Fibroblast of the aortic adventitia (primary cell): ENCODE results near the gene ARL8B. TPM values are rescaled to one million over a fixed set of nuclear protein-coding genes. Genes with fewer than 3 reads are reported as not detected.
"Not testable (repeated sequence)": the region's sequence is repeated elsewhere in the genome, so short reads cannot be mapped to it uniquely, and the experiment has no call there.

Experiments
- DNase-seq: peaks from one replicate; pipeline ENCODE4 v3.0.0-alpha.2; 2010; ENCODE audit warnings: low read depth
- H3K4me3 ChIP-seq: 2 replicates; pipeline ENCODE4 v1.5.1; 2011; ENCODE audit warnings: low read depth, mild to moderate bottlenecking, control low read depth, low read length, moderate library complexity
- total RNA-seq: library from RNA; depleted of rRNA; stranded (reverse); fragments of >200 nt; gene quantifications from 2 replicates; pipeline ENCODE4 v1.2.3, GENCODE V29; 2012; ENCODE audit warnings: low replicate concordance
- TF ChIP-seq, protein P1 (sequence below): IDR thresholded peaks from 2 replicates; pipeline ENCODE4 v1.5.1; 2011; ENCODE audit warnings: mild to moderate bottlenecking, low read length, control low read depth, inconsistent platforms; ENCODE audit not compliant: insufficient read depth

Gene ARL8B
- total RNA-seq, 1 donor: 89.0 TPM

DNA sequence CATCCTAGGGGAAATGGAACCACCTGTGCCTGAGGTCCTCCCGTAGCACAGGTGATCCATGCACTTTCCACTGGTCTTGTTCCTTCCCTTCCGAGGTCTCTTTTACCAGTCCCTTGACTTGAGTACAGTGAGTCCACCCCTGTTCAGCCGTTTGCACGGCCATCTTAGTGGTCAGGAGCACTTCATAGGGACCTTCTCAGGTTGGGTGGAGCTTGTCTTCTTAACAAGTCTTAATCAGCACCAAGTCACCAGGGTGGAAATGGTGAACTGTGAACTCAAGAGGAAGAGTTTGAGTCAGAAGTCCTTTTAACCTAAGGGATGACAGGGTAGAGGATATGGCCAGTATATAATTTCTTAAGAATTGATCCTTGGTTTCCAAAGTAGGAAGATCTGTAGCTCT, 21.4 kb downstream of the ARL8B start:
- TF ChIP-seq, protein P1, sequence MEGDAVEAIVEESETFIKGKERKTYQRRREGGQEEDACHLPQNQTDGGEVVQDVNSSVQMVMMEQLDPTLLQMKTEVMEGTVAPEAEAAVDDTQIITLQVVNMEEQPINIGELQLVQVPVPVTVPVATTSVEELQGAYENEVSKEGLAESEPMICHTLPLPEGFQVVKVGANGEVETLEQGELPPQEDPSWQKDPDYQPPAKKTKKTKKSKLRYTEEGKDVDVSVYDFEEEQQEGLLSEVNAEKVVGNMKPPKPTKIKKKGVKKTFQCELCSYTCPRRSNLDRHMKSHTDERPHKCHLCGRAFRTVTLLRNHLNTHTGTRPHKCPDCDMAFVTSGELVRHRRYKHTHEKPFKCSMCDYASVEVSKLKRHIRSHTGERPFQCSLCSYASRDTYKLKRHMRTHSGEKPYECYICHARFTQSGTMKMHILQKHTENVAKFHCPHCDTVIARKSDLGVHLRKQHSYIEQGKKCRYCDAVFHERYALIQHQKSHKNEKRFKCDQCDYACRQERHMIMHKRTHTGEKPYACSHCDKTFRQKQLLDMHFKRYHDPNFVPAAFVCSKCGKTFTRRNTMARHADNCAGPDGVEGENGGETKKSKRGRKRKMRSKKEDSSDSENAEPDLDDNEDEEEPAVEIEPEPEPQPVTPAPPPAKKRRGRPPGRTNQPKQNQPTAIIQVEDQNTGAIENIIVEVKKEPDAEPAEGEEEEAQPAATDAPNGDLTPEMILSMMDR: no peak
- DNase-seq: no peak
- H3K4me3 ChIP-seq: no peak overlapping the region

DNA sequence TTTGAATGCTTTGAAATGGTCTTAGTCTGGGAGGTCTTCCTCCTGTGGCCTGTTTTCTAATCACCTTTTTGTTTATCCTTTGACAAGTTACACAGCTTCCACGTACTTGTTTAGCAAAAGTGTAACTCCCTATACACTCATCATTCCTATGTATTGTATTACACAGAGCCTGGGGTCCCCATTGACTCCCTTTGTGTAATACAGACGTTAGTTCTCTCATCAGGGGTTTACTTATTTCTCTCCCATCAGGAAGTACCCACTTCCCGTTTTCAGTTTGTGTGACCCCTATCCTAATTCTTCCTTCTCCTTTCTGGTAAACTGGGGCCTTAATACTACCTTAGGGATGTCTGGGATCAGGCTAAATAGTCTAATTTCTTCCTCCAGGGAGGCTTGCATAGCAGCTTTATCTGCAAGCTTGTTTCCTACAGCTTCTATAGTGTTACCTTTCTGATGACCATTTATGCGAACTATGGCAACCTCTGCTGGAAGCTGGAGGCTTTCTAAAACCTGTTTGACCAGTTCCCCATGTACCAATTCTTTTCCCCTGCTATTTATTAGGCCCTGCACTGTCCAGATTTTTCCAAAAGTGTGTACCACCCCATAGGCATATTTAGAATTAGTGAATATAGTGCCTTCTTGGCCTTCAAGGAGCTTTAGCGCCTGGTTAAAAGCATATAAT, 22.4 kb downstream of the ARL8B start:
- no peak for DNase-seq
- TF ChIP-seq, protein P1: no peak
- H3K4me3 ChIP-seq: no peak overlapping the region

DNA sequence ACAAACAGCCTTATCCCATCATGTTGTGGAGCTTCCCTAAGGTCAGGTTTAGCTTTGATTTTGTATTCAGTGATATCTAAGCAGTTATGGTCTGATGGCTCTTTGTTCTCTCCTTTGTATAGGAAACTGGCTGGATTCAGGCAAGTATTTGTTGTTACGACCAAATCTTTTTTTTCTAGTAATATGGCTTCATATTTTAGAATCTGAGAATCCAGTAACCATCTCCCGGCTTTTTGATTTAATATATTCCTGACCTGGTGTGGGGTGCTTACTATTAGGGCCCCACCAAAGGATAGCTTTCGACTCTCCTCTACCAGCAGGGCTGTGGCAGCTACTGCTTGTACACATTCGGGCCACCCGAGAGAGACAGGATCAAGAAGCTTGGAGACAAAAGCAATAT, 23.0 kb downstream of the ARL8B start:
- no peak overlapping the region for H3K4me3 ChIP-seq
- DNase-seq: no peak
- TF ChIP-seq, protein P1: no peak

DNA sequence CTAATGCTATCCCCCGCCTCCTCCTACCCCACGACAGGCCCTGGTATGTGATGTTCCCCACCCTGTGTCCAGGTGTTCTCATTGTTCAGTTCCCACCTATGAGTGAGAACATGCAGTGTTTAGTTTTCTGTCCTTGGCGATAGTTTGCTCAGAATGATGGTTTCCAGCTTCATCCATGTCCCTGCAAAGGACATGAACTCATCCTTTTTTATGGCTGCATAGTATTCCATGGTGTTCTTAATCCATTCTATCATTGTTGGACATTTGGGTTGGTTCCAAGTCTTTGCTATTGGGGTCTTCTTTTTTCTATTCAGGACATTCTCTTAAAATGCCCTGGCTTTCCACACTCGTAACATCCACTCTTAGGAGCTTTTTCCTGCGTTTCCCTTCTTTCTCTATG, 25.1 kb downstream of the ARL8B start:
- not testable (repeated sequence) for H3K4me3 ChIP-seq, DNase-seq

DNA sequence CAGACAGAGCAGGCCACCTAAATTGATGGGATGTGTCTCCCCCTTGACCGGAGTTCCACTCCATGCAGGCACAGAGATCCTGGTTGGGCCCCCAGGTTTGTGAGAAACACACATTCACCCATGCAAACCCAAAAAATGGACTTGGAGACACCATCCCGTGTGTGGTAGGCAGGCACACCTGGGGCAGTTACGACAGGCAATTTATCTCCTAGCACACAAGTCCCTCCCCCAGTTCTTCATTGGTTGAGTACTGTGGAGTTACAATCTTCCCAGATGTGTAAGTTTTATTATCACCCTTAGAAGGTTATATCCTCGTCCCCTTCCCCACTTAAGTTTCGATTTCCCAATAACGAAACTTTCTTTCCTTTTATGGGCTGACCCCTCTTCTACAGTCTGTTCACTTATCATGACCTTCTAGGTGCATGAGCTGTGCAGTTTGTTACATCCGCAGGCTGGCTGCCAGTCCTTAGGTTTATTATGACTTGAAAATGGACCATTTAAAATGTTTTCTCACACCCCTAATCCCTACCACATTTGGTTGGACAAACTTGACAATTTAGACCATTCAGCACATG, 27.3 kb downstream of the ARL8B start:
- no peak overlapping the region for H3K4me3 ChIP-seq

DNA sequence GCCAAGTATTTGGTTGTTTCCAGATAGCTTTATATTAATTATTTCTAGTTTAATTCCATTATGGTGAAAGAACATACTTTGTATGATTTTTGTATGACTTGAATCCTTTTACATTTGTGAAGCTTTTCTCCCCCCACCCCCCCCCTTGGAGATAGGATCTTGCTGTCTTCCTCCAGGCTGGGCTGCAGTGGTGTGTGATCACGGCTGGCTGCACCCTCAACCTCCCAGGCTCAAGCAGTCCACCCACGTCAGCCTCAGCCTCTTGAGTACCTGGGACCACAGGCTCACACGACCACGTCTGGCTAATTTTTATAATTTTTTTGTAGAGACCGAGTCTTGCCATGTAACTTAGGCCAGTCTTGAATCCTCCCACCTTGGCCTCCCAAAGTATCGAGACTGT, 29.5 kb downstream of the ARL8B start:
- TF ChIP-seq, protein P1: no peak
- no peak overlapping the region for H3K4me3 ChIP-seq
- no peak for DNase-seq

More for the DNA sequence above, 27.3 kb downstream of the ARL8B start:
- TF ChIP-seq, protein P1: no peak
- no peak for DNase-seq

DNA sequence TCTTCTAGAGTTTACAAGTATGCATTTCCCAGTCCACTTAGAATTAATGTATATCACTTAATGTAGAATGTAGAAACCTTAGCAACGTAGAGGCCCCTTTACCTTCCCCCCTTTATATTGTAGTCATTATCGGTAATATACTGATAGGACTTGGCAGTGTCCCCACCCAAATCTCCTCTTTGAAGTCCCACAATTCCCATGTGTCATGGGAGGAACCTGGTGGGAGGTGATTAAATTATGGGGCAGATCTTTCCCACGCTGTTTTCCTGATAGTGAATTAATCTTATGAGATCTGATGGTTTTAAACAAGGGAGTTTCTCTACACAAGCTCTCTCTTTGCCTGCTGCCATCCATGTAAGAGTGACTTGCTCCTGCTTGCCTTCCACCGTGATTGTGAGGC, 31.0 kb downstream of the ARL8B start:
- DNase-seq: no peak
- H3K4me3 ChIP-seq: no peak overlapping the region
- TF ChIP-seq, protein P1: no peak
